HTR-8/SVneo (cell line): ENCODE results near the gene TMPRSS11E.
"Not testable (repeated sequence)": the region's sequence is repeated elsewhere in the genome, so short reads cannot be mapped to it uniquely, and the experiment has no call there.

Source experiments
- DNase-seq: peaks from one replicate; pipeline ENCODE4 v3.0.0; 2011; ENCODE audit warnings: low spot score, mixed read lengths; ENCODE audit not compliant: insufficient read length
- FAIRE-seq: peaks from 2 replicates; lab custom pipeline; 2011; peaks lifted over from hg19 to GRCh38; lab: Jason Lieb, UNC

The TMPRSS11E gene

DNA sequence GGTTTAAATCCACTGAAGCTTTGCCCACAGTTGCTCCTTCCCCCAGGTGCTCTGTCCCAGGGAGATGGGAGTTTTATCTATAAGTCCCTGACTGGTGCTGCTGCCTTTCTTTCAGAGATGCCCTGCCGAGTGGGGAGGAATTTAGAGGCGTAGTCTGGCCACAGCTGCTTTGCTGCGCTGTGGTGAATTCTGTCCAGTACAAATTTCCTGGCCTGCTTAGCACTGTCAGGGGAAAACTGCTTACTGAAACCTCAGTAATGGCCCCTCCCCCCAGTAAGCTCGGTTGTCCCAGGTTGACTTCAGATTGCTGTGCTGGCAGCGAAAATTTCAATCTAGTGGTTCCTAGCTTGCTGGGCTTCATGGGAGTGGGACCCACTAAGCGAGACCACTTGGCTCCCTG is 88.7 kb downstream of the TMPRSS11E start:
- DNase-seq (no peak), FAIRE-seq (no peak)

DNA sequence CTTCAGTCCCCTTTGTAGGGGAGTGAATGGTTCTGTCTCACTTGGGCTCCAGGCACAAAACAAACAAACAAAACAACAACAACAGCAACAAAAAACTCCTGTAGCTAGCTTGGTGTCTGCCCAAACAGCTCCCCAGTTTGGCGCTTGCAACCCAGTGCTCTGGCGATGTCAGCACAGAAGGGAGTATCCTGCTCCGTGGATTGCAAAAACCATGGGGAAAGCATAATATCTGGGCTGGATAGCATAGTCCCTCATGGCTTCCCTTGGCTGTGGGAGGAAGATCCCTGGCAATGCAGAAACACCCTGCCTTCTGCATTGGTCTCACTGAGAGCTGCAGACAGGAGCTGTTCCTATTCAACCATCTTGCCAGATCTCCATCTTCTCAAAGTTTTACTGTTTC is 89.1 kb downstream of the TMPRSS11E start:
- FAIRE-seq = no peak
- no peak for DNase-seq

DNA sequence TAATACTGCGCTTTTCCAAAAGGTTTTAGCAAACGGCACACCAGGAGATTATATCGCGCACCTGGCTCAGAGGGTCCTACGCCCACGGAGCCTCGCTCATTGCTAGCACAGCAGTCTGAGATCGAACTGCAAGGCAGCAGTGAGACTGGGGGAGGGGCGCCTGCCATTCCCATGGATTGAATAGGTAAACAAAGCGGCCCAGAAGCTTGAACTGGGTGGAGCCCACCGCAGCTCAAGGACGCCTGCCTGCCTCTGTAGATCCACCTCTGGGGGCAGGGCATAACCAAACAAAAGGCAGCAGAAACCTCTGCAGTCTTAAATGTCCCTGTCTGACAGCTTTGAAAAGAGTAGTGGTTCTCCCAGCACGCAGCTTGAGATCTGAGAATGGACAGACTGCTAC is 95.5 kb downstream of the TMPRSS11E start:
- not testable (repeated sequence) for DNase-seq, FAIRE-seq
